HG03280 (cell line): ENCODE measurements around the gene CIAO2A.

Experiments used
- ATAC-seq: cut with Tn5 transposase; IDR thresholded peaks from one replicate; pipeline ENCODE4 v1.9.1; 2021; ENCODE audit warnings: mild to moderate bottlenecking, moderate library complexity; ENCODE audit not compliant: unreplicated experiment

The CIAO2A gene

GRCh38 chr15:64045101-64045435 lies 48.6 kb downstream of the CIAO2A start:
- no peak for ATAC-seq

GRCh38 chr15:64044300-64045100 lies 49.1 kb downstream of the CIAO2A start:
- peak; percentile 44 for ATAC-seq

DNA sequence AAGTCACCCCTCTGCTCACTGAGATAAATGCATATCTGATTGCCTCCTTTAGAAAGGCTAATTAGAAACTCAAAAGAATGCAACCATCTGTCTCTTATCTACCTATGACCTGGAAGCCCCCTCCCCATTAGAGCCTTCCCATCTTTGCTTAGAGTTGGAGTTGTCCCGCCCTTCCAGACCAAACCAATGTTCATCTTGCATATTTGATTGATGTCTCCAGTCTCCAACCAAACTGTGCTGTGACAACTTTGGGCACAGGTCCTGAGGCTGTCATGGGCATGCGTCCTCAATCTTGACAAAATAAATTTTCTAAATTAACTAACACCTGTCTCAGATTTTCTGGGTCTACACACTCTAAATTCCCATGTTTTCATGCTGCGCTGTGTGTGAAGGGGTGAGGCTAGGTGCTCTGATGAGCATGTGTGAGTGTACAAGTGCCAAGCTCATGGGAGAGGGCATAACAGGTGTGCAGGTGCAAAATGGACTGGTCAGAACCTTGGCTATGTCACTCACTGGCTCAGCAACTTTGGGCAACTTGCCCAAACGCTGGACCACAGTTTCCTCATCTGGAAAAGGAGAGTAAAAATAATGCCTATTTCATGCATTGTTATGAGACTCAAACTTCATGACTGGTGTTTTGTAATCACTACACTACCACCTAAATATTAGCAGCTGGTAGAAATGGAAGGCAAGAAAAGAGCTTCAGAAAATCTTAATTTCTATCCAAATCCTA lies 54.6 kb downstream of the CIAO2A start:
- ATAC-seq = no peak

DNA sequence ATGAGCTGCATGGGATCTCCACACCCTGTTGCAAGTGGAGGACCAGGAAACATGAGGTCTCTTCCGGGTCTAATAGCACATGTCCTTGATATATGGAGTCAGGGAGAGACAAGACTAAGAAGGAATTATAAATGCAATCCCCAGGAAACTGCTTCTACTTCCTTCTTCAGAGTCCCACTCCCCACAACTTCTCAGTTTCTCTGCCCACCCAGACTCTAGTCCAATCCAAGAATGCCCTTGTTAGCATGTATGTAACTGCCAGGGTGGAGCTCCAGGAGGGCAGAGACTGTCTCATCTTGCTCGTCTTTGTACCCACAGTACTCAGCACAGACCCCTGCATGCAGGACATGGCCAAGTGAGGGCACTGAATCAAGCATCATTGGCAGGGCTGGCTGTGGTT lies 55.7 kb downstream of the CIAO2A start:
- ATAC-seq = no peak

- ATAC-seq = no peak
Observed at GRCh38 chr15:64037116-64037515, 56.5 kb downstream of the CIAO2A start.

DNA sequence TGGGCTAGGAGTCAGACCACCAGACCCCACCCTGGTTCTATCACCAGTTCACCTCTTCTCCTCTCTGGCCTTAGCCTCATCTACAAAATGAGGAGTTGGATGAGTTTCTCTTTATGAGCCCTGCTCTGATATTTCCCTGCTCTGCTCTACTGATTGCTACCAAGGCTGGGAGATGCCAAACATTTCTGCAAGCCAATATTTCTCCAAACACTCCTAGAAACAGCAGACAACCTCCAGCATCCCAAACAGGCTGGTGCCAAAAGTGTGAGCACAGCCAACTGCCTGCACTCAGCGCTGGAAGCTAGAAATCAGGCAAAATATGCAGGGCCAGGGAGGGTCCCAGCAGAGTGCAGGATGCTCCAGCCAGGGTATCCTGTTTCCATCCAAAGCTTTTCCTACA lies 58.1 kb downstream of the CIAO2A start:
- ATAC-seq = no peak

DNA sequence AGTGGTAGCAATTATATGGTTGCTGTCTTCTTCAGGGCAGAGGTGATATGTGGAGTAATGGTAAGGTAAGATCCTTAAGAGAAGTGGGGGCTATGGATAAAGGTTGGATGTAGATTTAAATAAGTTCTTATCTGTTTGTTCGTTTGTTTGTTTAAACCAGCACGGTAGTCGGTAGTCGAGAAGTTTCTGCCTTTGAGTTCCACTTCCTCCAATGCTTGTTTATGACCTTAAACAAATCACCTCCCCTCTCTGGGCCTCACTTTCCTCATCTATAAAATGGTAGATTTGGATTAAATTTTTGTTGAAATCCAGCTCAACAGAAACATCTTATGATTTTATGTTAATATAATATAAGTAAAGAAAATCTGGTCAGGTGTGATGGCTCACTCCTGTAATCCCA lies 59.1 kb downstream of the CIAO2A start:
- no peak for ATAC-seq

DNA sequence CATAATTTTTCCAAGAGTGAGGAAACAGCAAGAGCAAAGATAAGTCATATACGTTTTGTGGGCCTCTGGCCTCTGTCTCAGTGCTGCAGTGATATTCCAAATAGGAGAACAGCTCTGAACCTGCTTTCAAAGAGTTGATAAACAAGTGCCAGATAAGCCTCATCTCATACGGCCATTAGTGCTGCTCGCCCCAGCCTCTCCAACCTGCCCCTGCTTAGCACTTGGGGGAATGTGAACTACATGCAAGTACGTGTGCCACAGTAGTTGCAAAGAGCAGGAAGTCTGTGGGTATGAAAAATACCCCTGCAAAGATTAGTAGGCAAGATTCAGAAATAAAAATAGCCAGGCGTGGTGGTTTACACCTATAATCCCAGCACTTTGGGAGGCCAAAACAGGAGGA lies 61.3 kb downstream of the CIAO2A start:
- no peak for ATAC-seq

DNA sequence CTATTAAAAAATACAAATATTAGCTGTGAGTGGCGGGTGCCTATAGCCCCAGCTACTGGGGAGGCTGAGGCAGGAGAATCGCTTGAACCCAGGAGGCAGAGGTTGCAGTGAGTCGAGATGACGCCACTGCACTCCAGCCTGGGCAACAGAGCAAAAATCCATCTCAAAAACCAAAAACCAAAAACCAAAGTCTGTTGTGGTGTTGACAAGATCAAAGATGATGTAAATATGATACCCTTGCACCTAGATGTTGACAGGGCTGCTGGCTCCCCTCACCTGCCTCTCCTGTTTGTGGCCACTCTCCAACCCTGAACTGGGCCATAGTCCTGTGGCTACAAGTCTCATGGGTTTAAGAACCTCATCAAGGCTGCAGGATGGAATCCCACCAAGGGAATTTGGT lies 63.5 kb downstream of the CIAO2A start:
- no peak for ATAC-seq

DNA sequence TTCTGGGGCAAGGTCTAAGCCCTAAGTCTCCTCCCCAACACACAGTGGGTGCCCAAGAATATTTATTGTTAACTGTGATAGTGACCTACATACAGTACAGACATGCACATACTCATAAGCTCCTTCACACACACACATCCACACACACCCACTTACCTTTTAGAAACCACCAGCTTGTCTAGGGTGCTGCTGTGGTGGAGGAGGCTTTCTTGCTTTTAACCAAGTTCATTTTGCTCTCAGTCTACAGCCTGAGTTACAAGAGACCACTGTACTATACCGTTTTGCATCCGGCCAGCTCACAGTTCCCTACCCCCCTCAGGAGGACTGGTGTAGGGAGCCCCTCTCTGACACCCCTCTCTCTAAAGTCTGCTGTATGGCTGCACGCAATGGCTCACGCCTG lies 64.0 kb downstream of the CIAO2A start:
- no peak for ATAC-seq

- no peak for ATAC-seq
Observed at GRCh38 chr15:64029110-64029509, 64.5 kb downstream of the CIAO2A start.

DNA sequence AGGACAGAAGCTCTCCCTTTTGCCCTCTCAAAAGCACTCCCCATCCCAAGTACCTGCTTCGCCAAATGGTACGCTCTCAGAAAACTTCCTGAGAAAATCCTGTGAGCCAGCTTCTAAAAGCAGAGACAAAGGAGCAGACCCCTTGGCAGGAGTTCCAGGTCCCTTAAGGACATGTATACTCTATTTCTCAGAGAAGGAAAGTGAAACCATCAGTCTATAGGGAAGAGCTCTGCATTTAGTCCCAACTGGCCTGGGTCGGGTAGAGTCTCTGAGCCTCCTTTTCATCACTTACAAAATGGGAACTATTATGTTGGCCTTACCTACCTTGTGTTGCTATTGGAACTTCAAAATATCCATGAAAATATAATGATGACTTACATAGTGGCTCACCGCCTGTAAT lies 67.0 kb downstream of the CIAO2A start:
- no peak for ATAC-seq

DNA sequence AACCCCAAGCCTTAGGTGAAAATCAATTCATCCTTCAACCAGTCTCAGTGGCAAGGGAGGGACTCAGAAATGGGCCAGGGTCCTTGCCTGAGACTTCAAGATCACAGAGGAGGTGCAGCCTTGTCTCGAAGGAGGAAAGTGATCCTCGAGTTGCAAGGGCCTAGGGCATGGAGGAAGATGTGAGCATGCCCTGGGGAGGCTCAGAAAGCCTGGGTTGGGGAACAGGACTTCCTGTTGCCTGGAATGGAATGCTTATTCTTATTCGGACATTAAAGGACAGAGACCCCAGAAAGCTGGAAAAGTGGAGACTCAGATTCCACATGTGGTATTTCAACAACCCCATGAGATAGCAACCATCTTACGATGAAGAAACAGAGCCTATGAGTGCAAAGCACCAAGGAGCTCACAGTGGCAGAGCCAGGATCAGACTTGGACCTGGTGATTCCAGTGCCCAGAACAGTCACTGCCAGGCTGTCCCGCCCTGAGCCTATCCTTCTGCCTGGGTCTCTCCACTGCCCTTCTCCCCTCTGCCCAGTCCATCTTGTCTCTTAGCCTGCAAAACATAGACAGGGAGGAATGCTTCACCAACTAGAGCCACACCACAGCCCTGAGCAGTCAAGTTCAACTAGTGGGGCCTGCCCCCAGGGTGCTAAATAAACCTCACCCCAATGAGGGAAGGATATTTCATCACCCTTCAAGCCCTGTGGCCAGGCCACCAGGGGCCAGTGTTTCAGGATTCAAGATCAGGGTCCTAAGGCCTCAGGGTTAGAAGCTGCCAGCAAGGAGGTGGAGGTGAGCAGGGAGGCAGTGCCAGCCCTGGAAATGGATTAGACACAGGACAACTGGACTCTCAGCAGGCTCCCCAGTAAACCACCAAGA lies 69.2 kb downstream of the CIAO2A start:
- no peak for ATAC-seq

GRCh38 chr15:64023220-64023619 lies 70.4 kb downstream of the CIAO2A start:
- ATAC-seq = no peak

DNA sequence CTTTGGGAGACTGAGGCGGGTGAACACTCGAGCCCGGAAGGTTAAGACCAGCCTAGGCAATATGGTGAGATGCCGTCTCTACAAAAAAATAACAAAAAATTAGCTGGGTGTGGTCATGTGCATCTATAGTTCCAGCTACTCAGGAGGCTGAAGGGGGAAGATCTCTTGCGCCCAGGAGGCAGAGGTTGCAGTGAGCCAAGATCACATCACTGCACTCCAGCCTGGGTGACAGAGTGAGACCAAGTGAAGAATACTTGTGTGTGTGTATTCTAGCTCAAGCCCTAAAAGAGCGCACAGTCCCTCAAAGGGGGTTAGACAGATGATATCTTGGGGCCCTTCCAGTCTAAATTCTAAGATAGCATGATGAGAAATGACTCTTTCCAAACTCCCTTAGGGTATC lies 71.1 kb downstream of the CIAO2A start:
- ATAC-seq = no peak
